ENCODE data around the gene HINFP.

HINFP gene, protein sequence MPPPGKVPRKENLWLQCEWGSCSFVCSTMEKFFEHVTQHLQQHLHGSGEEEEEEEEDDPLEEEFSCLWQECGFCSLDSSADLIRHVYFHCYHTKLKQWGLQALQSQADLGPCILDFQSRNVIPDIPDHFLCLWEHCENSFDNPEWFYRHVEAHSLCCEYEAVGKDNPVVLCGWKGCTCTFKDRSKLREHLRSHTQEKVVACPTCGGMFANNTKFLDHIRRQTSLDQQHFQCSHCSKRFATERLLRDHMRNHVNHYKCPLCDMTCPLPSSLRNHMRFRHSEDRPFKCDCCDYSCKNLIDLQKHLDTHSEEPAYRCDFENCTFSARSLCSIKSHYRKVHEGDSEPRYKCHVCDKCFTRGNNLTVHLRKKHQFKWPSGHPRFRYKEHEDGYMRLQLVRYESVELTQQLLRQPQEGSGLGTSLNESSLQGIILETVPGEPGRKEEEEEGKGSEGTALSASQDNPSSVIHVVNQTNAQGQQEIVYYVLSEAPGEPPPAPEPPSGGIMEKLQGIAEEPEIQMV

DNA sequence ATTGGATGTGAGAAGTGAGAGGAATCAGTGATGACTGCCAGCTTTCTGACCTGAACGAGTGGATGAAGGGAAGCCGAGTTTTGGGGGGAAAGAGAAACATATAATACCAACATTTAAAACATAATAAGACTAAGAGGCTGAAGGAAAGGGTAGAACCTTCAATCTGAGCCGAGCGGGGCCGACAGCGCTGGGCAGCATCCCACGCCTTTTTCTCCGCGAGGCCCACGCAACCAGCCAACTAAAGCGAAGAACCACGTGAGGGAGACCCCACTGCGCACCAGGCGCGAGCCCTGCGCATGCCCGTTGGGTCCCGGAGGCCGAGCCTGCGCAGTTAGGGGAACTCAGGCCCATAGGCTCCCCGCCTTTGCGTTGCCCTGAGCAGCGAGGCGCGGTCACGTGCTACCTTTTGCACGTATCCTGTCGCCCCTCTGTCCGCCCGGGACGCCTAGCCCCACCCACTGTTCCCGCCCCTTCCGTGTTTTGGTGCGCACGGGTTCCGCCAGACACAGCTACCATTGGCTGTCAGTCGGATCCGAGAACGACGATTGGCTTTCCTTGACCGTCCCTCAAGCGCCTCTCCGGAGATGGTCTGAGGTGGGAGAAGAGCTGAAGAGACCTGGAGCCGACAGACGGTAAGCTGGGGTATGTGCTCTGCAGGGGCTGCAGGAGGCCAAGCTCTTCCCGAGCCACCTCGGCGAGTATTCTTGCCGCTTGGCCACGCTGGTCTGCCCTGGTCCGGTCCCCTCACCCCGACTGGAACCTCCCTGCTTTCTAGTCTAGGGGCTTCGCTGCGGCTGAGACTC lies at the start of gene HINFP:
Gene HINFP (plus strand): TSS at position 573 of the 803 bp plus-strand sequence. CDS start 5,365 bp downstream, outside the sequence.
- Histone ChIP-seq H3K9ac (ENCODE audit: low read length in 5 of 5) (peak within 1 kb of the TSS; percentile 83 to 98 (median 94)), H3K4me3 (ENCODE audit: low read depth in 1 of 5, low read length in 5 of 5) (peak within 1 kb of the TSS; percentile 82 to 100 (median 92)), H3K27me3 (ENCODE audit: control insufficient read depth in 5 of 5, insufficient read depth in 4 of 5, low read length in 5 of 5) (no peaks in the 10 kb centered on the region), H3K27ac (ENCODE audit: low read depth, low read length) (peak within 1 kb of the TSS; percentile 75), H3K9me3 (ENCODE audit: control insufficient read depth in 5 of 5, low read length in 5 of 5) (no peaks in the 10 kb centered on the region), H3K36me3 (ENCODE audit: control insufficient read depth in 5 of 5, insufficient read depth in 5 of 5, low read length in 5 of 5) (peaks cover 3 to 25% (median 16%) of the 10 kb centered on the region in 5 donors), H3K4me1 (ENCODE audit: control insufficient read depth in 5 of 5, insufficient read depth in 5 of 5, low read length in 5 of 5) (peaks cover 5 to 32% (median 29%) of the 10 kb centered on the region in 5 donors)

DNA sequence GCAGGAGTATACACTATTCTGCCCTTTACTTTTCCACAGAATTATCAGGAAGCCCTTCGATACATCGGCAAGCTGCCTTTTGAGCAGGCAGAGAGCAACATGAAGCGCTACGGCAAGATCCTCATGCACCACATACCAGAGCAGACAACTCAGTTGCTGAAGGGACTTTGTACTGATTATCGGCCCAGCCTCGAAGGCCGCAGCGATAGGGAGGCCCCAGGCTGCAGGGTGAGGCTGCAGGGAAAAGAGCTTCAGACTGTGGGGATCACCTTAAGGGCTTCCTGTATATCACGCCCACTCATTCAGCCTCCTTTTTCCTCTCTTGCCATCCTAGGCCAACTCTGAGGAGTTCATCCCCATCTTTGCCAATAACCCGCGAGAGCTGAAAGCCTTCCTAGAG lies 43.5 kb upstream of the HINFP start:
- peaks cover 7 to 87% (median 76%) of the 10 kb centered on the region in 5 donors for H3K36me3 ChIP-seq (ENCODE audit: control insufficient read depth in 5 of 5, insufficient read depth in 5 of 5, low read length in 5 of 5)
- H3K9ac ChIP-seq (ENCODE audit: low read length in 5 of 5), result no peak overlapping the region
- no peaks in the 10 kb centered on the region for H3K9me3 ChIP-seq (ENCODE audit: control insufficient read depth in 5 of 5, low read length in 5 of 5)
- no peak overlapping the region for H3K4me3 ChIP-seq (ENCODE audit: low read depth in 1 of 5, low read length in 5 of 5)
- no peaks in the 10 kb centered on the region for H3K27me3 ChIP-seq (ENCODE audit: control insufficient read depth in 5 of 5, insufficient read depth in 4 of 5, low read length in 5 of 5)
- no peak overlapping the region for H3K27ac ChIP-seq (ENCODE audit: low read depth, low read length)
- no peaks in the 10 kb centered on the region for H3K4me1 ChIP-seq (ENCODE audit: control insufficient read depth in 5 of 5, insufficient read depth in 5 of 5, low read length in 5 of 5)

DNA sequence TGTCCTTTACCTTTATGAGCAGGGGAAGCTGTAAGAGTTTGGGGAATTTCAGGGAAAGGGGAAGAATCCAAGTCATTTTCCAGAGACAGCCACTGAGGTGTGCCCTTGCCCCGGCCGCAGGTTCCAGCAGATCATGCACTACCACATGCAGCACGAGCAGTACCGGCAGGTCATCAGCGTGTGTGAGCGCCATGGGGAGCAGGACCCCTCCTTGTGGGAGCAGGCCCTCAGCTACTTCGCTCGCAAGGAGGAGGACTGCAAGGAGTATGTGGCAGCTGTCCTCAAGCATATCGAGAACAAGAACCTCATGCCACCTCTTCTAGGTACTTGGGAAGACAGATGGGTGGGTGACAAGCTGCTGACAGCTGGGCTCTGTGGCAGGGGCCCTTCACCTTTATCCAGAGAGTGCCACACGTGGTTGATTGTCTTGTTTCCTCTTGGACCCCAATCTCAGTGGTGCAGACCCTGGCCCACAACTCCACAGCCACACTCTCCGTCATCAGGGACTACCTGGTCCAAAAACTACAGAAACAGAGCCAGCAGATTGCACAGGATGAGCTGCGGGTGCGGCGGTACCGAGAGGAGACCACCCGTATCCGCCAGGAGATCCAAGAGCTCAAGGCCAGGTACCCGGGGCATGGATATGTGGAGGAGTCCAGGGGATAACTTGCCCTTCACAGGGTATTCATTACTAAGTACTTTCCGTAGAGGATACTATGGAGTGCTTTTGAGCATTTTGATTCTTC lies 42.5 kb upstream of the HINFP start:
- no peak overlapping the region for H3K4me3 ChIP-seq (ENCODE audit: low read depth in 1 of 5, low read length in 5 of 5)
- H3K4me1 ChIP-seq (ENCODE audit: control insufficient read depth in 5 of 5, insufficient read depth in 5 of 5, low read length in 5 of 5), result no peaks in the 10 kb centered on the region
- no peaks in the 10 kb centered on the region for H3K27me3 ChIP-seq (ENCODE audit: control insufficient read depth in 5 of 5, insufficient read depth in 4 of 5, low read length in 5 of 5)
- no peaks in the 10 kb centered on the region for H3K9me3 ChIP-seq (ENCODE audit: control insufficient read depth in 5 of 5, low read length in 5 of 5)
- no peak overlapping the region for H3K9ac ChIP-seq (ENCODE audit: low read length in 5 of 5)
- no peak overlapping the region for H3K27ac ChIP-seq (ENCODE audit: low read depth, low read length)
- peaks cover 5 to 77% (median 66%) of the 10 kb centered on the region in 5 donors for H3K36me3 ChIP-seq (ENCODE audit: control insufficient read depth in 5 of 5, insufficient read depth in 5 of 5, low read length in 5 of 5)

DNA sequence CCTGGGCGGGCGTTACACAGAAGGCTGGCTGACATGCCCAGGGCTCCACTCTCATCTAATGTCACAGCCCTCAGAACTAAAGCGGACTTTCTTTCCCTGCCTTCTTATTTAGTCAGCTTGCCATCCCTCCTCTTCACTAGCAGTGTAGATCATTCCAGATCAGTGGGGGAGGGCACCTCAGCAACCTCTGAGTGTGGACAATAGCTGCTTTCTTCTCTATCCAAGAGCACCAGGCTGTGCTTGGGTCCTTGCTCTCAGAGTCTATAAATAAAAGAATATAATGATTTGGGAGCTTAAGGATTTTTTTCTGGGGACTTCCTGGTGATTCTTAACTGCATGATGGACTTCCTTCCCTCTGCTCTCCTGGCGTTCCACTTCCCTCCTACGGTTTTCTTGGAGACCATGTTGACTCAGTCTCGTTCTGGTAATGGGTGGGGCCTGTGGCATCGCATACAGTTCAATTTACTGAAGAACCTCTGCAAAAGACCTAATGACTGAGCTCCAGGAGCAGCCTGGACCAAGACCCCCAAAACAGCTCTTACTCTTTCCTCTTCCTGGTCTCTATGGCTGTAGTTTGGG lies 39.6 kb upstream of the HINFP start:
- Histone ChIP-seq H3K27ac (ENCODE audit: low read depth, low read length) (no peak overlapping the region), H3K9me3 (ENCODE audit: control insufficient read depth in 5 of 5, low read length in 5 of 5) (no peaks in the 10 kb centered on the region), H3K36me3 (ENCODE audit: control insufficient read depth in 5 of 5, insufficient read depth in 5 of 5, low read length in 5 of 5) (peaks cover 5 to 61% (median 56%) of the 10 kb centered on the region in 5 donors), H3K27me3 (ENCODE audit: control insufficient read depth in 5 of 5, insufficient read depth in 4 of 5, low read length in 5 of 5) (no peaks in the 10 kb centered on the region), H3K4me3 (ENCODE audit: low read depth in 1 of 5, low read length in 5 of 5) (no peak overlapping the region), H3K4me1 (ENCODE audit: control insufficient read depth in 5 of 5, insufficient read depth in 5 of 5, low read length in 5 of 5) (peaks cover 5 to 16% (median 16%) of the 10 kb centered on the region in 5 donors), H3K9ac (ENCODE audit: low read length in 5 of 5) (peak overlapping the region in 1 of 5 donors; percentile 18)

DNA sequence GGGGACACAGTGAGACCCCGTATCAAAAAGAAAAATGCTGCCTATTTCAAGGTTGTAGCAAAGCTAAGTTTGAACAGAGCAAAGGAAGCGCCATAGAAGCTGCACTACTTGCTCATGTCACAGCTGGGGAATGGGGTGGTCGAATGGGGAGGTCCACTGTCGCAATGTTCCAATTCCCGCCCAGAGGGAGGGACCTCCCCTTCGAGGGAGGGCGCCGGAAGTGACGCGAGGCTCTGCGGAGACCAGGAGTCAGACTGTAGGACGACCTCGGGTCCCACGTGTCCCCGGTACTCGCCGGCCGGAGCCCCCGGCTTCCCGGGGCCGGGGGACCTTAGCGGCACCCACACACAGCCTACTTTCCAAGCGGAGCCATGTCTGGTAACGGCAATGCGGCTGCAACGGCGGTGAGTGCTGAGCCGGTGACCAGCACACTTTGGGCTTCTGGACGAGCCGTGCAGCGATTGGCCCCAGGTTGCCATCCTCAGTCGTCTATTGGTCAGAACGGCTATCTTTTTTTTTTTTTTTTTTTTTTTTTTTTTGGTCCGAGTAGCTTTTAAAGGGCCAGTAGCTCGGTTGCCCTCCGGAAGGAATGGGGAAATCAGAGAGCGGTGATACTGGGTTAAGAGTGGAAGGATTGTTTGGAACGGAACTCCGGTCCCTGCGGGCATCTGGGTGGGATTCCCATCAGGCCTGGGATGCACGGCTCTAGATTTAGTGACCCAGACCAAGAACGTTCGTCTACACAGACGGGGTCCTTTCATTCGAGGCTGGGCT lies 36.5 kb upstream of the HINFP start, which contains the start of gene HMBS:
Gene HMBS (plus strand): TSS at position 219 of the 774 bp plus-strand sequence. CDS start 153 bp downstream, at position 372.
- Histone ChIP-seq H3K27ac (ENCODE audit: low read depth, low read length) (peak within 1 kb of the TSS; percentile 88), H3K27me3 (ENCODE audit: control insufficient read depth in 5 of 5, insufficient read depth in 4 of 5, low read length in 5 of 5) (no peaks in the 10 kb centered on the region)

DNA sequence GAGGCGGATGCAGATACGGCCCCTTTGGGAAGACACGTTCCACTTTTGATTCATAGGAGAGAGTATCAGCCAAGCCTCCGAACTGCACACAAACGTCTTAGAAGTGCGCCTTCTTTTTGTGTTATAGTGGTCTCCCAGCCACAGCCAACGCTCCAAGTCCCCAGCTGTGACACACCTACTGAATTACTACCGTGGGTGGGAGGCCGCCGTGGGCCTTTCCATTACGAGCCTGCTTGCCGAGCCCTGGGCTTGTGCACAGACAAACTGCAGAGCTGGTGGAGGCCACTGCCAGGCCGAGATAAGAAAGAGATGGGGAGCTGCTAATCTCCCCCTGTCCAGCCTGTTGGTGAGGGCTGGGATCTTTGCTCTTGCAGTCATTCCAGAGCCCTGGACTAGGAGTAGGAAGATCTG lies 35.9 kb upstream of the HINFP start:
- Histone ChIP-seq H3K4me1 (ENCODE audit: control insufficient read depth in 5 of 5, insufficient read depth in 5 of 5, low read length in 5 of 5) (peaks cover 5 to 16% (median 16%) of the 10 kb centered on the region in 5 donors), H3K36me3 (ENCODE audit: control insufficient read depth in 5 of 5, insufficient read depth in 5 of 5, low read length in 5 of 5) (peaks cover 5 to 25% (median 23%) of the 10 kb centered on the region in 5 donors), H3K9me3 (ENCODE audit: control insufficient read depth in 5 of 5, low read length in 5 of 5) (no peaks in the 10 kb centered on the region), H3K27me3 (ENCODE audit: control insufficient read depth in 5 of 5, insufficient read depth in 4 of 5, low read length in 5 of 5) (no peaks in the 10 kb centered on the region), H3K4me3 (ENCODE audit: low read depth in 1 of 5, low read length in 5 of 5) (peak overlapping the region; percentile 85 to 94 (median 90)), H3K27ac (ENCODE audit: low read depth, low read length) (peak overlapping the region; percentile 88), H3K9ac (ENCODE audit: low read length in 5 of 5) (peak overlapping the region; percentile 74 to 88 (median 82))

More for the DNA sequence above, 36.5 kb upstream of the HINFP start, which contains the start of gene HMBS:
- H3K9ac ChIP-seq (ENCODE audit: low read length in 5 of 5), result peak within 1 kb of the TSS; percentile 74 to 88 (median 82)
- H3K9me3 ChIP-seq (ENCODE audit: control insufficient read depth in 5 of 5, low read length in 5 of 5), result no peaks in the 10 kb centered on the region
- H3K36me3 ChIP-seq (ENCODE audit: control insufficient read depth in 5 of 5, insufficient read depth in 5 of 5, low read length in 5 of 5), result peaks cover 5 to 30% (median 27%) of the 10 kb centered on the region in 5 donors
- peak within 1 kb of the TSS; percentile 85 to 94 (median 90) for H3K4me3 ChIP-seq (ENCODE audit: low read depth in 1 of 5, low read length in 5 of 5)
- peaks cover 5 to 16% (median 16%) of the 10 kb centered on the region in 5 donors for H3K4me1 ChIP-seq (ENCODE audit: control insufficient read depth in 5 of 5, insufficient read depth in 5 of 5, low read length in 5 of 5)

DNA sequence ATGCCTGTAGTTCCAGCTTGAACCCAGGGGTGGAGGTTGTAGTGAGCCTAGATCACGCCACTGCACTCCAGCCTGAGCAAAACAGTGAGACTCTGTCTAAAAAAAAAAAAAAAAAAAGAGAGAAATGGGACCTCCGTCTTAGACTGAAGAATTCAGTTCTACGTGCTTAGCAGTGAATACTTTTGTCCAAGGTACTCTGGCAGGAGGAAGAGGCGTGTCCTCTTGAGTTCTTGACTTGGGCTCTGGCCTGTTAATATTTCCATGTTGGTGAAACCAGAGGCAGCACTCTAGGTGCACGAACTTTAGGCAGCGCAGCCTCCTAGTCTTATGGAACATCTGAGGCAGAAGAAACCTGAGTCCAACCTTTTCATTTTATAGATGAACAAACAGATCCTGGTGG lies 34.3 kb upstream of the HINFP start:
- Histone ChIP-seq H3K4me3 (ENCODE audit: low read depth in 1 of 5, low read length in 5 of 5) (no peak overlapping the region), H3K27ac (ENCODE audit: low read depth, low read length) (no peak overlapping the region), H3K9me3 (ENCODE audit: control insufficient read depth in 5 of 5, low read length in 5 of 5) (no peaks in the 10 kb centered on the region), H3K27me3 (ENCODE audit: control insufficient read depth in 5 of 5, insufficient read depth in 4 of 5, low read length in 5 of 5) (no peaks in the 10 kb centered on the region), H3K36me3 (ENCODE audit: control insufficient read depth in 5 of 5, insufficient read depth in 5 of 5, low read length in 5 of 5) (peaks cover 2 to 15% (median 8%) of the 10 kb centered on the region in 5 donors), H3K9ac (ENCODE audit: low read length in 5 of 5) (no peak overlapping the region), H3K4me1 (ENCODE audit: control insufficient read depth in 5 of 5, insufficient read depth in 5 of 5, low read length in 5 of 5) (peaks cover 5 to 16% (median 16%) of the 10 kb centered on the region in 5 donors)

DNA sequence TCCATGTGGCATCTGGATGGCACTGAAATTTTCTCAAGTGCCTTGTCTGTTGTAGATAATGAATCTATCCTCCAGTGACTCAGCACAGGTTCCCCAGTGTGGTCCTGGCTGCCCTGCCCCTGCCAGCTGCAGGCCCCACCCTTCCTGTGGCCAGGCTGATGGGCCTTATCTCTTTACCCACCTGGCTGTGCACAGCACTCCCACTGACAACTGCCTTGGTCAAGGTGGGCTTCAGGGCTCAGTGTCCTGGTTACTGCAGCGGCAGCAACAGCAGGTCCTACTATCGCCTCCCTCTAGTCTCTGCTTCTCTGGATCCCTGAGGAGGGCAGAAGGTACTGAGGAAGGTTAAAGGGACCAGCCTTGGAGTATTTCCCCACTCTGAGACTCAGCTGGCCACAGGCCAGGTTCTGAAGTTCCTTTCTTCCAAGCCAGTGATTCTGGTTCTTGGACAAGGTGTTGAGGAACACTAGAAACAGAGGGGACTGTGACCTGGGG lies 33.6 kb upstream of the HINFP start:
- peaks cover 5 to 19% (median 16%) of the 10 kb centered on the region in 5 donors for H3K4me1 ChIP-seq (ENCODE audit: control insufficient read depth in 5 of 5, insufficient read depth in 5 of 5, low read length in 5 of 5)
- peaks cover 0 to 14% (median 7%) of the 10 kb centered on the region in 5 donors for H3K36me3 ChIP-seq (ENCODE audit: control insufficient read depth in 5 of 5, insufficient read depth in 5 of 5, low read length in 5 of 5)
- no peak overlapping the region for H3K27ac ChIP-seq (ENCODE audit: low read depth, low read length)
- no peak overlapping the region for H3K9ac ChIP-seq (ENCODE audit: low read length in 5 of 5)
- H3K9me3 ChIP-seq (ENCODE audit: control insufficient read depth in 5 of 5, low read length in 5 of 5), result no peaks in the 10 kb centered on the region
- H3K27me3 ChIP-seq (ENCODE audit: control insufficient read depth in 5 of 5, insufficient read depth in 4 of 5, low read length in 5 of 5), result no peaks in the 10 kb centered on the region
- H3K4me3 ChIP-seq (ENCODE audit: low read depth in 1 of 5, low read length in 5 of 5), result no peak overlapping the region

Data from subcutaneous abdominal adipose tissue (tissue), 5 donors.